Neural cell (in vitro differentiated cells): ENCODE data around the gene RERE.

Experiments used
- EP300 ChIP-seq: fragments of 450-650 bp; conservative IDR thresholded peaks from 2 replicates; pipeline ENCODE4 v1.6.1; 2014; ENCODE audit warnings: antibody characterized with exemption, mild to moderate bottlenecking, moderate library complexity; ENCODE audit not compliant: poor library complexity, severe bottlenecking
- EZH2 ChIP-seq: fragments of 200-600, 300-800 bp; shearing (Covaris generic), sonication (generic); IDR thresholded peaks from 2 replicates; pipeline ENCODE4 v1.6.1; 2014; ENCODE audit warnings: antibody characterized with exemption, low read length, borderline replicate concordance, mild to moderate bottlenecking; ENCODE audit not compliant: insufficient read depth, poor library complexity, severe bottlenecking
- MXI1 ChIP-seq: fragments of 450-650 bp; conservative IDR thresholded peaks from 2 replicates; pipeline ENCODE4 v1.6.1; 2014; ENCODE audit warnings: antibody characterized with exemption, mild to moderate bottlenecking; ENCODE audit not compliant: poor library complexity, severe bottlenecking
- POLR2AphosphoS5 ChIP-seq: IDR thresholded peaks from 2 replicates; pipeline ENCODE4 v1.6.1; 2012
- RAD21 ChIP-seq: fragments of 450-650 bp; conservative IDR thresholded peaks from 2 replicates; pipeline ENCODE4 v1.6.1; 2014; ENCODE audit warnings: antibody characterized with exemption, mild to moderate bottlenecking, moderate library complexity
- TAF1 ChIP-seq: IDR thresholded peaks from 2 replicates; pipeline ENCODE4 v1.6.1; 2012; ENCODE audit warnings: low read depth
- TF ChIP-seq, protein P1 (sequence below): fragments of 450-650 bp; IDR thresholded peaks from 2 replicates; pipeline ENCODE4 v1.5.1; 2014; ENCODE audit warnings: antibody characterized with exemption, mild to moderate bottlenecking, moderate library complexity; ENCODE audit not compliant: poor library complexity, severe bottlenecking
- TF ChIP-seq, protein P2 (sequence below): IDR thresholded peaks from 2 replicates; pipeline ENCODE4 v1.6.1; 2012; ENCODE audit warnings: borderline replicate concordance

DNA sequence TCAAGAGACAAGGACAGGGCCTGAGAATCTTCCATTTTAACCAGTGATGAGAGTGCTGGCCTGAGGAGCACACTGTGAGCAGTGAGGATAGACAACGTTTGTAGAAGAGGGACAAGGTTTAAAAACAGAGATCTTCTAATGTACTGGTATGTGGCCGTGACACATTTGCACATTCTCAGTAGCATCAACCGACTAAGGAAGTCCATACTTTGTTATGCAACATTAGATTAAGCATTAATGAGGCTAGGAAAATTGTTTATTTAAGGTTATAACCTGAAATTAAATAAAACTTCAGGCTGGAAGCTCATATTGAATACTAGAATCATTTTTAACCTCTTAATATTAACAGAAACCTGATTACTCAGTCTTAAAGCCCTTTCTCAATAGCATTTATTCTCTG is 400.6 kb downstream of the RERE start:
- TF ChIP-seq, protein P1, sequence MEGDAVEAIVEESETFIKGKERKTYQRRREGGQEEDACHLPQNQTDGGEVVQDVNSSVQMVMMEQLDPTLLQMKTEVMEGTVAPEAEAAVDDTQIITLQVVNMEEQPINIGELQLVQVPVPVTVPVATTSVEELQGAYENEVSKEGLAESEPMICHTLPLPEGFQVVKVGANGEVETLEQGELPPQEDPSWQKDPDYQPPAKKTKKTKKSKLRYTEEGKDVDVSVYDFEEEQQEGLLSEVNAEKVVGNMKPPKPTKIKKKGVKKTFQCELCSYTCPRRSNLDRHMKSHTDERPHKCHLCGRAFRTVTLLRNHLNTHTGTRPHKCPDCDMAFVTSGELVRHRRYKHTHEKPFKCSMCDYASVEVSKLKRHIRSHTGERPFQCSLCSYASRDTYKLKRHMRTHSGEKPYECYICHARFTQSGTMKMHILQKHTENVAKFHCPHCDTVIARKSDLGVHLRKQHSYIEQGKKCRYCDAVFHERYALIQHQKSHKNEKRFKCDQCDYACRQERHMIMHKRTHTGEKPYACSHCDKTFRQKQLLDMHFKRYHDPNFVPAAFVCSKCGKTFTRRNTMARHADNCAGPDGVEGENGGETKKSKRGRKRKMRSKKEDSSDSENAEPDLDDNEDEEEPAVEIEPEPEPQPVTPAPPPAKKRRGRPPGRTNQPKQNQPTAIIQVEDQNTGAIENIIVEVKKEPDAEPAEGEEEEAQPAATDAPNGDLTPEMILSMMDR, result no peak
- TF ChIP-seq POLR2AphosphoS5 (no peak), TAF1 (no peak), EP300 (no peak), EZH2 (no peak), RAD21 (no peak), MXI1 (no peak)
- TF ChIP-seq, protein P2, sequence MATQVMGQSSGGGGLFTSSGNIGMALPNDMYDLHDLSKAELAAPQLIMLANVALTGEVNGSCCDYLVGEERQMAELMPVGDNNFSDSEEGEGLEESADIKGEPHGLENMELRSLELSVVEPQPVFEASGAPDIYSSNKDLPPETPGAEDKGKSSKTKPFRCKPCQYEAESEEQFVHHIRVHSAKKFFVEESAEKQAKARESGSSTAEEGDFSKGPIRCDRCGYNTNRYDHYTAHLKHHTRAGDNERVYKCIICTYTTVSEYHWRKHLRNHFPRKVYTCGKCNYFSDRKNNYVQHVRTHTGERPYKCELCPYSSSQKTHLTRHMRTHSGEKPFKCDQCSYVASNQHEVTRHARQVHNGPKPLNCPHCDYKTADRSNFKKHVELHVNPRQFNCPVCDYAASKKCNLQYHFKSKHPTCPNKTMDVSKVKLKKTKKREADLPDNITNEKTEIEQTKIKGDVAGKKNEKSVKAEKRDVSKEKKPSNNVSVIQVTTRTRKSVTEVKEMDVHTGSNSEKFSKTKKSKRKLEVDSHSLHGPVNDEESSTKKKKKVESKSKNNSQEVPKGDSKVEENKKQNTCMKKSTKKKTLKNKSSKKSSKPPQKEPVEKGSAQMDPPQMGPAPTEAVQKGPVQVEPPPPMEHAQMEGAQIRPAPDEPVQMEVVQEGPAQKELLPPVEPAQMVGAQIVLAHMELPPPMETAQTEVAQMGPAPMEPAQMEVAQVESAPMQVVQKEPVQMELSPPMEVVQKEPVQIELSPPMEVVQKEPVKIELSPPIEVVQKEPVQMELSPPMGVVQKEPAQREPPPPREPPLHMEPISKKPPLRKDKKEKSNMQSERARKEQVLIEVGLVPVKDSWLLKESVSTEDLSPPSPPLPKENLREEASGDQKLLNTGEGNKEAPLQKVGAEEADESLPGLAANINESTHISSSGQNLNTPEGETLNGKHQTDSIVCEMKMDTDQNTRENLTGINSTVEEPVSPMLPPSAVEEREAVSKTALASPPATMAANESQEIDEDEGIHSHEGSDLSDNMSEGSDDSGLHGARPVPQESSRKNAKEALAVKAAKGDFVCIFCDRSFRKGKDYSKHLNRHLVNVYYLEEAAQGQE, result no peak
